GM21447 (cell line): ENCODE measurements around the gene CAPN8.
"Not testable (repeated sequence)": the region's sequence is repeated elsewhere in the genome, so short reads cannot be mapped to it uniquely, and the experiment has no call there.

Experiments used
- ATAC-seq: cut with Tn5 transposase; IDR thresholded peaks from one replicate; pipeline ENCODE4 v1.9.1; 2021; ENCODE audit not compliant: unreplicated experiment

The CAPN8 gene

DNA sequence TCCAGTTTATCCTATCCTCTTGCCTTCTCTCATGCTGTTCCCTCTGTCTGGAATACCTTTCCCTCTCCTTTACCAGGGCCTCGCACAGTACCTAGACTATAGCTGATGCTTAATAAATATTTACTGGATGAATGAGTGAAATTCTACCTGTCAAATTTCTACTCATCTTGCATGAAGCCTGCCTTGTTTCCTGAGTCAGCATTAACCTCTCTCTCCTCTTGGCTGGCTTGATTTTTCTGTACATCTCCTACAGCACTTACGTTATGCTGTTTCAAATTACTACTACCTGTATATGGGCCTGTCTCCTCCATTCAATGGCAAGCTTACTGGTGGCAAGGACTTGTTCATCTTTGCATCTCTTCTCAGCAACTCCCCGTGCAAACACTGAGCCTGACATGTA lies 130.8 kb downstream of the CAPN8 start:
- ATAC-seq: no peak

DNA sequence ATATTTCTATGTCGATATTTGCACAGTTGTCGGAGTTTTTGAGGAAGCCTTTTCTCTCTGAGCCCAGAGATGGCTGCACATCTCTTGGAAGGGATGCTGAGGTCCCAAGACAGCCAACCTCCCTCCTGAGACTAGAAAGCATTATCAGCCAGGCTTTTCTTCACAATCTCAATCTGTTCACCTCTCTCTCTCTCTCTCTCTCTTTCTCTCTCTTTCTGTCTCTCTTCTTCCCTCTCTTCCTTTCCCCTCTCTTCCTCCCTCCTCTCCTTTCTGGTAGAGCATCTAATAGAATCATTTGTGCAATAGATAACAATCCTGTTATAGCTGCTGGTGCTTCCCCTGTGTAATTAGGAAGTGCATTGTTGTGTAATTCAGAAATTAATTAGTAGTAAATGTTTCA lies 131.8 kb downstream of the CAPN8 start:
- ATAC-seq: no peak

DNA sequence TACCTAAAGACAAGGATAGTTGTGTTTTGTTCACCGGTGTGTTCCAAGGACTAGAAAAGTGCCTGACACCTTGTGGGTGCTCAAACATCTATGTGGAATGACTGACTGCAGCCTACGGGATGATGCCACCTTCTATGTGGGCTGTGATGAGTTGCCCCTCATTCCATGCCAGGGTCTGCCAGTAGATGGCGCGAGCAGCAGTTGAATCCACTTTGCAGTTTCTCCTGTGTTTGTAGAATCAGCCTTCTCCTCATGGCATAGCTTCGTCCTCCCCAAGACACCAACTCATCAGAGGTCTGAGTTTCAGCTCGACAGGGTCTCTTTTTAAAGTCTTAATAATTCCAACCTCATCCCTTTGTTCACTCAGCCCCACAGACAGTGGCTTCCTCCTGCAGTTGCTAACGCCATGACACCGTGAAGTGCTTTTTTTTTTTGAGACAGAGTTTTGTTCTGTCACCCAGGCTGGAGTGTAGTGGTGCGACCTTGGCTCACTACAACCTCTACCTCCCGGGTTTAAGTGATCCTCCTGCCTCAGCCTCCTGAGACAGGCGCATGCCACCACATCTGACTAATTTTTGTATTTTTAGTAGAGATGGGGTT lies 133.7 kb downstream of the CAPN8 start:
- no peak for ATAC-seq

DNA sequence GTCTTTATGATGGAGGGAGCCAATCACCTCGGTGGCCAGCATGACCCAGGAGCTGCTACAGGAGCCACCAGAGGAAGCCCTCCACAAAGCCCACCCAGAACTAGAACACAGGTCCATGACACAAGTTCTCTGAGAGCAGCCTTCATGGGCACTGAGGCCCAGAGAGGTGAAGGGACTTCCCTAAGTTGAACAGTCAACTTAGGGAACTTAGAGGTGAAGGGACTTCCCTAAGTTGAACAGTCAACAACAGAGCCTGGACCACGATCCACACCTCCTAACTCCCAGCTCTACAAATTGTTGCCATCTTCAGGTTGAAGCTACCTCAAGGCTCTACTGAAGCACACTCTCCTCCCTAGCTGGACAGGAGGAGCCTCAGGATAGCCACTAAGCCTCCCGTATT lies 139.5 kb downstream of the CAPN8 start:
- ATAC-seq: no peak

DNA sequence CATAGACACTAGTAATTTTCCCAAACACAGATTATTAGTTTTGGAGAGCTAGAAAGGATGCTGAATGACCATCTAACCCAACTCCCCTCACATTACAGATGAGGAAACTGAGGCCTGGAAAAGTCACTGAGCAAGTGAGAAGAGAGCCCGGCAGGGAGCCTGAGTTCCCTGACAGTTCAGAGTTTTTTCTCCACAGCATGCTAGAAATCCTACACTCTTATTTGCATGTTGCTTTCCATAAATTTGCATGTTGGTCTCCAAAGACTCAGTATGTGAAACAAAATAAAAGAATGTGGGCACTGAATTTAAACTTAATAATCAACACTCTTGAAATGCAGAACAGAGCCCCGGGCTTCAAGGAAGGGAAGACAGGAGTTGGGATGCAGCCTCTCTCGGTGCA lies 140.0 kb downstream of the CAPN8 start:
- no peak for ATAC-seq

DNA sequence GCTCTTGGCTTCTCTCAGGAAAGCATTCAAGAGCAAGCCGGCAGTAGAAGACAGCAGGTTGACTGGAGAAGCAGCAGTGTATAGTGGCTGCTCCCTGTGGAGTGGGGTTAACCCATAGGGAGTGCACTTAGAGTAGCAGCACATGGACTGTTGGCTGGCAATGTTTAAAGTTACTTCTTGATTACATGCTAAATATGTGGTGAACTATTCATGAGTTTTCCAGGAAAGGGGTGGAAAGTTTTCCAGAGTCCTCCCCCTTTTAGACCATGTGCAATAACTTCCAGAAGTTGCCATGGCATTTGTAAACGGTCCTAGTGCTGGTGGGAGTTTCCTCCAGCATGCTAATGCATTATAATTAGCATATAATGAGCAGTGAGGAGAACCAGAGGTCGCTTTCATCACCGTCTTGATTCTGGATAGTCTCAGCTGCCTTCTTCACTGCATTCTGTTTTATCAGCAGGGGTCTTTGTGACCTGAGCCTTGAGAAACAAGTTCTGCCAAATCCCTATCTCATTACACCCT lies 140.5 kb downstream of the CAPN8 start:
- no peak for ATAC-seq

DNA sequence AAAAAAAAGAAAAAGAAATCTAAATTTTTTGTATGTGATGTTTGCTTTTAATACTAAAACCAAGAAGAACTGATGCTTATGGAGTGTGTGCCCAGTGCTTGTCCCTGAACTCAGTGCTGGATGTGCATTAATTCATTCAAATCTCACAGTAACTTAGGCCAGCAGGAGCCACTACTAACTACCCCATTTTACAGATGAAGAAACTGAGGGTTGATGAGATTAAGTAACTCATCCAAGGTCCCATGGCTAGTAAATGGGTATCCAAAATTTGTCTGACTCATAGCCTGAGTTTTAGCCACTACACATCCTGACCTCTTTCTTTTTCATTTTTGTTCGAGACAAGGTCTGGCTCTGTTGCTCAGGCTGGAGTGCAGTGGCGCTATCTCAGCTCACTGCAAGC lies 144.4 kb downstream of the CAPN8 start:
- ATAC-seq: no peak

DNA sequence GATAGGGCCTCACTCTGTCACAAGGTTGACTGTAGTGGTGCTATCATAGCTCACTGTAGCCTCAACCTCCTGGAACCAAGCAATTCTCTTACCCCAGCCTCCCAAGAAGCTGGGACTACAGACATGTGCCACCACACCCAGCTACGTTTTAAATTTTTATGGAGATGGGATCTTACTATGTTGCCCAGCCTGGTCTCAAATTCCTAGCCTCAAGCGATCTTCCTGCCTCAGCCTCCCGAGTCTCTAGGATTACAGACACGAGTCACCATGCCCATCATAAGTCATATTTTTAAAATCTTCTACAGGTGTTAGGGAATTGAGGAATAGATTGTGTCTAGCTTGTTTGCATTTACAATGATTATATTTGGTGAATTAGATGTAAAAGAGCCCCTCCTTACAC lies 145.3 kb downstream of the CAPN8 start:
- no peak for ATAC-seq

DNA sequence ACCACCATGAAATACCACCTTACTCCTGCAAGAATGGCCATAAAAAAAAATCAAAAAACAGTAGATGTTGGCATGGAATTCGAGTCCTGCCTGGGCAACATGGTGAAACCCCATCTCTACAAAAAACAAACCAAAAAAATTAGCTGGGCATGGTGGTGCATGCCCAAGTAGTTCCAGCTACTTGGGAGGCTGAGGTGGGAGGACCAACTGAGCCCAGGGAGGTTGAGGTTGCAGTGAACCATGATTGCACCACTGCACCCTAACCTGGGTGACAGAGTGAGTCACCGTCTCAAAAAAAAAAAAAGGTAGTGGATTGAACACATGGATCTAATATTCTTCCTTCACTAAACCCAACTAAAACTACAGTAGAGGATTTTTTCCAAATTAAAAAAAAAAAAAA lies 146.4 kb downstream of the CAPN8 start:
- no peak for ATAC-seq

DNA sequence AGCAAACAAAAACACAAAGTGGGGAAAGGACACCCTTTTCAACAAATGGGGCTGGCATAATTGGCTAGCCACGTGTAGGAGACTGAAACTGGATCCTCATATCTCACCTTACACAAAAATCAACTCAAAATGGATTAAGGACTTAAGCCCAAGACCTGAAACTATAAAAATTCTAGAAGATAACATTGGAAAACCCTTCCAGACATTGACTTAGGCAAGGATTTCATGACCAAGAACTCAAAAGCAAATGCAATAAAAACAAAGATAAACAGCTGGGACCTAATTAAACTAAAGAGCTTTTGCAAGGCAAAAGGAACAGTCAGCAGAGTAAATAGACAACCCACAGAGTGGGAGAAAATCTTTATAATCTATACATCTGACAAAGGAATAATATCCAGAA lies 146.9 kb downstream of the CAPN8 start:
- ATAC-seq: not testable (repeated sequence)

DNA sequence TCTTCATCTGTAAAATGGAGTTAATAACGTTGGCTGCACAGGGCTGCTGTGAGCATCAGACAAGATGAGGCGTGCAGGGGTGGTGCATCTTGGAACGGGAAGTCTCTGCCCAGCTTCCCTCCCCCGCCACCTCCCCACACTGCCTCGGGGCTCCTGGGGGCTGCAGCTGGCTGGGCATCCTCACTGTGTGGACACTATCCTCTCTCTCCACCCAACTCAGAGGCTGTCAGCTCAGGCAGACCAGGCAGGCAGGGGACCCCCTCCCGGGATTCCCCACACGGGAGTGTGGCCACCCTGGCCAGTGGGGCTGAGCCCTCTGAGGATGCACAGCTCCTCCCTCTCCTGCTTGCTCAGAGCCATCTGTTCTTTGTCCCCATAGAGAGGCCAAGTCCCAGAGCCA lies 149.6 kb downstream of the CAPN8 start:
- ATAC-seq: no peak

DNA sequence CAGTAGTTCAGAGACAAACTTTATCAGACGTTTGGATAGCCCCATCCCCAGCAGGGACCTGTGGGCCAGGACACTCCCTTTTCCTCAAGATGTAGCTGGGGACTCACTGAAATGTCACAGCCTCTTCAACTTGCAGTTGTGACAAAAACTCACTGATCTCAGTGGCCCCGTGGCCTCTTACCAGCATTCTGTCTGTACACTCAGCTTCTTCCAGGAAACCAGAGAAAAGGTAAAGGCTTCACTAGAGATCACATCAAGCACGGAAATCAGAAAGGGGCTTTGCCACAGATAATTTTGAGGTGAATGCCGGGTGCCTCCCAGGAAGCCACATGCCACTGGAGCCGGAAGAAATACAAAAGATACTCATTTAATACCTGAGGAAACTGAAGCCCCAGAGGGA lies 150.1 kb downstream of the CAPN8 start:
- no peak for ATAC-seq

DNA sequence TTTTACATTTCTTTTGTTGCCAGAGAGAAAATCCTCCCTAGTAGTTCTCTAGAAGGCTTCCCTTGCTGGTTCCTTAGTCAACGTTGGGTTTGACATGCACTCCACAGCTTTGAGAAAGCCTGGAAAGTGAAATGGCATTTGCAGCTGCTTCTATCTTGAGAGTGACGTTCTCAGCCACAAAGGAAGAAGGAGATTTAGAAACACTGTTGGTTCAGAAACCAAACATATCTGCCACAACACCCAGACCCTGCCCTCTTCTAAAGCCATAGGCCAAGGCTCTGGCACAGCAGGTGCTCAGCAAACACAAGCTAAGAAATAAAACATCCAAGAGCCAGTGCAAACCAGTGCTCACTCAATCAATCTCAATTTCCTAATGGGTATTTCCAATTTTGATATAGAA lies 150.9 kb downstream of the CAPN8 start:
- no peak for ATAC-seq

DNA sequence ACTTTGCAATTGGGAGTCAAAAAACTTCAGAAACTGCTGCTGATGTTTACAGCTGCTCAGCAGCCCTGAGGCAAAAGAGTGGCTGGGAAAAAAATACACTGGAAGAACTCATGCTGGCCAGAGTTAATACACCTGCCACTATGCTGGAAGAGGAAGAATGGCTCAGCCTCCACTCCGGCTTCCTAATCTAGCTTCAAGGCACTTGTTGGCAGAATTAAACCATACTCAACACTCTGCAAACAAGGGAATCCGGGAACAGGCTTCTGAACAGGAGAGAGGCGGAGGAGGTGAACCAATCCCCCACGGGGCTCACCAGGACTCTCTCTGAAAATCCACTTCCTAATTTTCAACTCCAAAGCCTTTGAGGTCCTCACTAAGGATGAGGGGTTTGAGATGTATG lies 152.2 kb downstream of the CAPN8 start:
- ATAC-seq: no peak

DNA sequence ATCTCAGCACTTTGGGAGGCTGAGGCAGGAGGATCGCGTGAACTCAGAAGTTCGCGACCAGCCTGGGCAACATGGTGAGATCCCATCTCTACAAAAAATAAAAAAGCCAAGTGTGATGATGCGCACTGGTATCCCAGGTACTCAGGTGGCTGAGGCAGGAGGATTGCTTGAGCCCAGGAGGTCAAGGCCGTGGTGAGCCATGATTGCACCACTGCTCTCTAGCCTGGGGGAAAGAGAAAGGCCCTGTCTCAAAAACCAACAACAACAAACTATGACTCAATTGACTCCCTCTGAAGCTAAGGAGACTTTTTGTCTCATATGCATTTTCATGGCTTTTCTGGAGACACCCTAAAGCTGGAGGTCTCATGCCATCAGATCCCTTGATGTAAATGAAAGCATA lies 153.4 kb downstream of the CAPN8 start:
- ATAC-seq: no peak

DNA sequence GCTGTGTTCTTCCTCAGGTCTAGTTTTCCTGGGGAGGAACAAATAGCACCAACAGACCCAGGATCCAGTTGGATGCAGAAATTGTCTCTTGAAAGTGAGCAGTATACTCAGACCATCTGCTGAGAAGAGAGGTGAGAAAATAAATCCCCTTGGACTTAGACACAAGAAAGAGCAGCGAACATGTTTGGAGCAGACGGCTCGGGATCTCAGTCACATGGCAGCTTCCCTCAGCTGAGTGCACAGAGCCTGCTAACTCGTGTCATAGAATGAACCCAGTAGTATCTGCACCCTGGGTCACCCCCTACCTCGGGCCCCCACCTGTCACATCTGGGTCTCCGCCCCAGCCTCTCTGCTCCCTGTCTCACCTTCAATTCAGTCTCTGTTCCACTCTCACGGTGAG lies 156.7 kb downstream of the CAPN8 start:
- no peak for ATAC-seq

DNA sequence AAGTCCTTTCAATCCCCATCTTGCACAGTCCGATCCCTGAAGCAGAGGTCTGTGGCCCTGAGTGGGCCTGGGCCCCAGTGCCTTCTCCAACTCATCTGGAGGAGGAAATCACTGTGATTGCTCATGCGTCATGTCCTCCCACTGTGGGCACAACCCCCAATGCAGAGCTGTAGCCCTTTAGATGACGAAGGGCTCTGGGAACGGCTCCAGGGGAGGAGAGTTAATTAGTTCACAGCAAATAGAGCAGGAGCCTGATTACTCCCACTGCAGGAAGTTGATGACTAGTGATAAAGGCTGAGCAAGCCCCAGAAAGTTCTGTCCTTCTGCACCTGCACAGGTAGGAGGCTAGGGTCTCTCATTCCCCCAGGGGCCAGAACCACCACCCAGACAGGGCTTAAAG lies 160.8 kb downstream of the CAPN8 start:
- ATAC-seq: no peak

DNA sequence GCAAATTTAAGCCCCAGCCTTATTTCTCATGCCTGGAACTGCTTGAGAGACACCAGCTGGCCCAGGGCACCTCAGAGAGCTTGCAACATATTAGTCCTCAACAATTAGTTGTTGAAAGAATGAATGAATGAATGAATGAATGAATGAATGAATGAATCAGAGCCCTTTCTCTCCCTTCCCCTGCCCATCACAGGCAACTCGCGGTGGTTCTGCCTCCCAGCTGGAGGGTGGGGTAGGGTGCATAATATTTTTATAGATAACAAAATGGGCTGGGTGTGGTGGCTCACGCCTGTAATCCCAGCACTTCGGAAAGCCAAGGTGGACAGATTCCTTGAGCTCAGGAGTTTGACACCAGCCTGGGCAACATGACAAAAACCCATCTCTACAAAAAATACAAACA lies 162.2 kb downstream of the CAPN8 start:
- no peak for ATAC-seq

DNA sequence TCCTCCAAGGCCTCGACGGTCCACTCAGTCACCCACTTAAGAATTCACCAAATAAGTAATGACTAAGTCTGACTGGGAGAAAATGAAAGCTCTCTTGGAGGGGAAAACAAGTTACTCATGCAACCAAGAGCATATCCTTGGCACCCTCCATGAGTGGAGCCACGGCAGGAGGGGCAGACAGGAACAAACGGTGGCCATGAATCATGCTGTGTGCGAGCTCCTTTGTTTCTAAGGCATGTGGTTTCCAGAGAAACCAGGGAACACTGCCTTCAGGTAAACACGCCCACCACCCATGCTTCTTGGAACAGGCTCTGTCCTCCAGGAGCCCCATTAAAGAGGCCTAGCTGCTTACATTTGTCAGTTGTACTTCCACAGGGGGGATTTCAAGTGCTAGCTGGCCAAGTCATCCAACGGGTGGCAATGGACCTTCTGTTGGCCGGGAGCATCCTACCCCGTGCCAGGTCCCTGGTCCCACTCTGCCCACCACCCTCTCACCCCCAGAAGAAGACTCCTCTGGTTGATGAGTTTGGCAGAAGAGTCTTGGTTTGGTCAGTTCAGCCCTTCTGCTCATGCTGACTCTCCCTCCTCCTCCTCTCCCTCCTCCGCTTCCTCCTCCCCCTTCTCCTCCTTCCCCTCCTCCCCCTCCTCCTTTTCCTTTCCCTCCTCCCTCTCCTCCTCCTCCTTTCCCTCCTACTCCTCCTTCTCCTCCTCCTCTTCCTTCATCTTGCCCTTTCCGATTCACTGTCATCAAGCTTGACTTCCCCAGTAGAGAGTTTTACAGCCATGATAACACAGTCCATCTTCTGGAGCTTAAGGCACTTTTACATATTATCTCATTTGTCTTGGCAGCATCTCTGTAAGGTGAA lies 164.7 kb downstream of the CAPN8 start:
- ATAC-seq: no peak

DNA sequence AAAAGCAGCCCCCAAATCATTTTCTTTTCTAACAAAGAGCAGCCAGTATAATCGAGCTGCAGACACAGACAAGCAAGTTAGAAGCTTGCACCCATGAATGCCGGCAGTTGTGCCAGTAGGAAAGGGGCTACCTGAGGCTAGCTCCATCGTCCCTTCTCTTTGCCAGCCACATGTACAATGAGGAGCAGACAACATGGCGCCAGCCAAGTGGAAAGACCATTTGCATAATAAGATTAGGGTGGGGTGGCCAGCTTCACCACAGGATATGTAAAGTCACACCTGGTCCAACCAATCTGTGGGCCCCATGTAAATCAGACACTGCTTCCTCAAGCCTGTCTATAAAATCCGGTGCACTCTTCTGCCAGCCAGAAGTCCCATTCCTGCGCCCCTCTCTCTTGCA lies 168.6 kb downstream of the CAPN8 start:
- ATAC-seq: no peak

DNA sequence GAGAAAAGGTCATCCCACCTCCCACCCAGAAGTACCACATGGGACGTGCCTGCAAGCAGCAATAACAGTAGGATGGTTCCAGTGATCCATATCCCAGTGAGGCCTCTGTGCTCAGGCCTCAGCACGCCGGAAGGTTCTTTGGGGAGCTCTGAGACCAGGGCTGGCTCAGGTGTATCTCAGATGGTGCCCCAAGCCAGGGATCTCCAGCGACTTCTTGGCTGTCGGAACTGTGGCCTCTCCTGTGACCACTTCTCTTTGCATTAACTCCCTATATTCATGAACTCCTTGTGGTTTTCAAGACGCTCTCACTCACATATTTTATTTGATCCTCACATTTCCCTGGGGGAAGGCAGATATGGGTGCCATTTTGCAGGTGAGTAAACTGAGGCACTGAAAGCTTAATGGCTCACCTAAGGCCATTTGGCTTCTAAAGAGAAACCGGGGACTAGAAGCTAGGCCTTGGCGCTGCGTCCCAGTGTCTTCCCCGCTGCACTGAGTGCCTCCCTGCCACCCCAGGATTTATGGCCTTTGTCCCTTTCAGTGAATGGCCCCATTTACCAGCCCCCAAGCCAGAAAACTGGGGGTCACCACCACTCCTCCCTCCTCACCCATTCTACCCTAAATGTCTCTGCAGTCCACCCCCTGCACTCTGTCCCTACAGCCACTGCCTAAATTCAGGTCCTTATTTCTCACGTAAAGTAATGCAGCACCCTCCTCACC lies 170.4 kb downstream of the CAPN8 start:
- ATAC-seq: no peak

DNA sequence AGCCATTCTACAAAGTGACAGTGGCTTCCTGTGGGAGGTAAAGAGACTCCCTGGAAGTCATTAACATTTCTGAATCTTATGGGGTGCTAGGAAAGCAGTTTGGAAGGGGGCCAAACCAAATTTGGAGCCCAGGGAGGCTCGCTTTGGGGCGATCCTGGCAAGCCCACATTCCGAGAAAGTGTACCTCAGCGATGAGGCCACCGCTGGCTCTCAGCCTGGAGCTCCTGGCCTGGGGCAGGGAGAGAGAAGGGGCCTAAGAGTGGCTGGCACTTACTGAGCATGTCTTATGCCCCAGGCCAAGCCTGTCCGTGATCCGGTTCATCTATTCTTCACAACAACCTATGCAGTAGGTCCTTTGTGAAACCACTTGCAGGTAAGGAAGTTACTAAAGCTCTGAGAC lies 173.5 kb downstream of the CAPN8 start:
- no peak for ATAC-seq
